K562 (cell line): ENCODE measurements around the gene AGPAT3. TPM values are rescaled to one million over a fixed set of nuclear protein-coding genes. Genes with fewer than 3 reads are reported as not detected.

Experiments used
- DDX20 ChIP-seq: fragments of 450-650 bp; IDR thresholded peaks from 2 replicates; pipeline ENCODE4 v1.6.1; 2016; ENCODE audit warnings: missing genetic modification characterization, low read depth, mild to moderate bottlenecking, missing compliant biosample characterization, moderate library complexity
- FOXA1 ChIP-seq: fragments of 450-650 bp; IDR thresholded peaks from 2 replicates; pipeline ENCODE4 v1.6.1; 2016; ENCODE audit warnings: mild to moderate bottlenecking, borderline replicate concordance
- FOXJ3 ChIP-seq: sonication (generic); formaldehyde crosslinking; IDR thresholded peaks from 2 replicates; pipeline ENCODE4 v1.4.0; 2020; ENCODE audit warnings: mild to moderate bottlenecking, missing genetic modification reagents
- GMEB1 ChIP-seq: fragments of 250-450 bp; sonication (Bioruptor Pico); IDR thresholded peaks from 2 replicates; pipeline ENCODE4 v1.4.0; 2020; ENCODE audit warnings: mild to moderate bottlenecking
- HDAC1 ChIP-seq, 2 experiments: fragments of 450-650 bp; IDR thresholded peaks; 2 replicates each; pipeline ENCODE4 v1.6.1; 2016 to 2017; ENCODE audit warnings: inconsistent platforms in 1 of 2, mild to moderate bottlenecking in 1 of 2, moderate library complexity in 1 of 2
- KLF1 ChIP-seq: fragments of 450-650 bp; IDR thresholded peaks from 2 replicates; pipeline ENCODE4 v1.6.1; 2016; ENCODE audit warnings: missing genetic modification characterization, missing compliant biosample characterization
- KLF16 ChIP-seq: IDR thresholded peaks from 2 replicates; pipeline ENCODE4 v1.6.1; 2016; ENCODE audit warnings: antibody characterized with exemption
- MAX ChIP-seq: sonication (generic); formaldehyde crosslinking; IDR thresholded peaks from 2 replicates; pipeline ENCODE4 v1.9.0; 2022; ENCODE audit warnings: mild to moderate bottlenecking, missing genetic modification reagents
- MAZ ChIP-seq, 2 experiments: fragments of 450-650 bp in 1 of 2; sonication (generic) in 1 of 2; formaldehyde crosslinking; IDR thresholded peaks in 1 of 2; conservative IDR thresholded peaks in 1 of 2; 2 replicates each; pipeline versions ENCODE4 v1.4.0 to v1.5.0; 2020; ENCODE audit warnings: mild to moderate bottlenecking in 1 of 2, missing genetic modification reagents in 1 of 2
- NFXL1 ChIP-seq: fragments of 450-650 bp; formaldehyde crosslinking; IDR thresholded peaks from 2 replicates; pipeline ENCODE4 v1.4.0; 2021; ENCODE audit warnings: mild to moderate bottlenecking
- NFYB ChIP-seq: IDR thresholded peaks from 2 replicates; pipeline ENCODE4 v1.6.1; 2011; ENCODE audit warnings: mild to moderate bottlenecking, moderate library complexity; ENCODE audit not compliant: insufficient read length; ENCODE audit errors: extremely low read depth
- PKNOX1 ChIP-seq: fragments of 450-650 bp; IDR thresholded peaks from 2 replicates; pipeline ENCODE4 v1.6.1; 2016
- POLR2B ChIP-seq: fragments of 450-650 bp; IDR thresholded peaks from 2 replicates; pipeline ENCODE4 v1.6.1; 2018; ENCODE audit warnings: low read depth; ENCODE audit not compliant: partially characterized antibody
- PRPF4 ChIP-seq: fragments of 200-400 bp; formaldehyde crosslinking; IDR thresholded peaks from one replicate; pipeline ENCODE4 v1.6.1; 2017; ENCODE audit warnings: low read length, low read depth, mild to moderate bottlenecking; ENCODE audit not compliant: insufficient read depth, poor library complexity, severe bottlenecking
- RFX5 ChIP-seq: IDR thresholded peaks from 2 replicates; pipeline ENCODE4 v1.6.1; 2011; ENCODE audit warnings: low read depth, mild to moderate bottlenecking, improper control_type of control experiment, low read length
- SMARCA4 ChIP-seq: fragments of 450-650 bp; IDR thresholded peaks from 2 replicates; pipeline ENCODE4 v1.6.1; 2016
- TBP ChIP-seq: optimal IDR thresholded peaks from 2 replicates; pipeline ENCODE3; 2011; ENCODE audit warnings: low read depth, low read length, improper control_type of control experiment
- TEAD4 ChIP-seq, 2 experiments: sonication (generic) in 1 of 2; formaldehyde crosslinking in 1 of 2; IDR thresholded peaks; 2 replicates each; pipeline versions ENCODE4 v1.6.1 to v1.8.0; 2012 to 2022; ENCODE audit warnings: borderline replicate concordance in 1 of 2, inconsistent platforms in 1 of 2, low read length in 1 of 2, mild to moderate bottlenecking in 1 of 2, missing genetic modification reagents in 1 of 2
- ZBTB2 ChIP-seq: fragments of 450-650 bp; IDR thresholded peaks from 2 replicates; pipeline ENCODE4 v1.6.1; 2016; ENCODE audit warnings: antibody characterized with exemption
- ZFX ChIP-seq: sonication (generic); formaldehyde crosslinking; IDR thresholded peaks from 2 replicates; pipeline ENCODE4 v1.8.0; 2022; ENCODE audit warnings: mild to moderate bottlenecking, missing genetic modification reagents, moderate library complexity
- ZNF121 ChIP-seq: sonication (generic); formaldehyde crosslinking; conservative IDR thresholded peaks from 2 replicates; pipeline ENCODE4 v1.8.0; 2022; ENCODE audit warnings: missing genetic modification reagents
- ZNF124 ChIP-seq: sonication (generic); formaldehyde crosslinking; IDR thresholded peaks from 2 replicates; pipeline ENCODE4 v1.8.1; 2022; ENCODE audit warnings: missing genetic modification reagents
- ZNF445 ChIP-seq: fragments of 250-450 bp; sonication (Bioruptor Pico); IDR thresholded peaks from 2 replicates; pipeline ENCODE4 v1.4.0; 2020; ENCODE audit warnings: low read depth, mild to moderate bottlenecking, moderate library complexity
- ZSCAN29 ChIP-seq: fragments of 450-650 bp; IDR thresholded peaks from 2 replicates; pipeline ENCODE4 v1.6.1; 2017
- polyA plus RNA-seq, 8 experiments: library from polyadenylated mRNA; depleted of rRNA in 4 of 8; stranded (reverse) in 5 of 8; unstranded in 3 of 8; fragments of >200 nt; fragmentation: Nextera tagmentation in 2 of 8; fragmentation: Illumina TruSeq in 1 of 8; extraction: Ambion mirVana in 2 of 8; extraction: Trizol in 1 of 8; gene quantifications; 2 replicates each; pipeline versions ENCODE4 v1.2.1 to v1.2.3, GENCODE V29; 2011 to 2014; ENCODE audit warnings: inconsistent platforms in 1 of 8, missing spikeins in 1 of 8
- total RNA-seq, 7 experiments: library from RNA; depleted of rRNA in 6 of 7; stranded (reverse); fragments of >200 nt in 6 of 7; fragmentation: Illumina TruSeq in 2 of 7; extraction: Trizol in 2 of 7; gene quantifications; 2 replicates each; pipeline versions ENCODE4 v1.2.1 to v1.2.3, GENCODE V29; 2011 to 2021; ENCODE audit warnings: low replicate concordance in 1 of 7

The AGPAT3 gene
- total and polyA plus RNA-seq, 9 of the 15 experiments (the other 6 are each of a cell fraction or from before 2014, with no cell fraction given), result 1.5 to 88.4 (median 35.7) TPM

- TF ChIP-seq RFX5, result no peak
- 0 out of 2 replicates have a peak, but pooled peaks have one; percentile 40 for TF ChIP-seq NFXL1 (CRISPR knock-in tag)
- peak; percentile 93 for TF ChIP-seq SMARCA4
- no peak for TF ChIP-seq PRPF4
- TF ChIP-seq TEAD4 (IDR thresholded peaks at IDR 0.05; ENCODE audit: low read length), result peak; percentile 72
- TF ChIP-seq TEAD4 (CRISPR knock-in tag; IDR thresholded peaks at IDR 0.05; ENCODE audit: borderline replicate concordance), result no peak
- TF ChIP-seq ZNF121 (CRISPR knock-in tag), result no peak
- 0 out of 2 replicates have a peak, but pooled peaks have one; percentile 31 for TF ChIP-seq GMEB1 (CRISPR knock-in tag)
- no peak for TF ChIP-seq FOXA1
- TF ChIP-seq MAX (CRISPR knock-in tag), result peak; percentile 98
- TF ChIP-seq ZFX (CRISPR knock-in tag), result peak; percentile 97
- no peak for TF ChIP-seq KLF1 (tag)
- TF ChIP-seq MAZ (CRISPR knock-in tag; conservative IDR thresholded peaks at IDR 0.05 in 1 of 2, IDR thresholded peaks at IDR 0.05 in 1 of 2), result peak; percentile 71 to 77
- TF ChIP-seq KLF16, result peak; percentile 77
- TF ChIP-seq ZNF124 (CRISPR knock-in tag), result no peak
- peak; percentile 49; the same call in 1 of the 2 replicates for TF ChIP-seq PKNOX1
- peak; percentile 27 for TF ChIP-seq POLR2B
- TF ChIP-seq NFYB, result no peak
- TF ChIP-seq FOXJ3 (CRISPR knock-in tag), result no peak
- TF ChIP-seq ZSCAN29, result no peak
- no peak for TF ChIP-seq ZNF445 (CRISPR knock-in tag)
- TF ChIP-seq TBP, result no peak
- peak; percentile 82 for TF ChIP-seq ZBTB2
- TF ChIP-seq HDAC1 (IDR thresholded peaks at IDR 0.05), result peak; percentile 69 to 92; a peak in 3 of 4 replicates
- no peak for TF ChIP-seq DDX20 (tag)
These were observed 57.2 kb downstream of the AGPAT3 start (continued) for GRCh38 chr21:43921979-43922945.
